ENCODE measurements around the gene RBP3. TPM values are rescaled to one million over a fixed set of nuclear protein-coding genes. Genes with fewer than 3 reads are reported as not detected.

RBP3 gene
- total RNA-seq, 1 donor from 2014 or later: not detected

DNA sequence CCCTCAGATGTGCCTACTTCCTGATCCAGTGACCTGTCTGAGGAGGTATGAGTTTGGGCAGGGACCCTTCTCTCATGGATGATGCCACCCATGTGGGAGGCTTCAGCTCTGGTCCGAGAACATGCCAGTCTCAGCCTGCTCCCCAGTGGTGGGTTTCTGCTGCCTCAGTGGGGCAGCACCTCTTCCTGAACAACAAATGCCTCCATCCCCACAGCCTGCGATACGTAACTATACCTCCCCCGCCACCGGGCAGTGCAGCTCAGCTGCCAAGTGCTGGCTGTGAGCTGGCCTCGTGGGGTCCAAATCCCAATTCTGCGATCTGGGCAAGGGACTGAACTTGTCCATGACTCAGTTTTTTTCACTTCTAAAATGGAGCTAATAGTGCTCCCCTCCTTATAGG lies 45.1 kb upstream of the RBP3 start:
- no peaks in the 10 kb centered on the region for H3K36me3 Mint-ChIP-seq (ENCODE audit: unreplicated experiment)
- peaks cover 10% of the 10 kb centered on the region for H3K27me3 Mint-ChIP-seq (ENCODE audit: unreplicated experiment)
- no peak overlapping the region for H3K4me3 Mint-ChIP-seq (ENCODE audit: unreplicated experiment)
- H3K9me3 Mint-ChIP-seq (ENCODE audit: unreplicated experiment): no peaks in the 10 kb centered on the region
- TF ChIP-seq, protein P1, sequence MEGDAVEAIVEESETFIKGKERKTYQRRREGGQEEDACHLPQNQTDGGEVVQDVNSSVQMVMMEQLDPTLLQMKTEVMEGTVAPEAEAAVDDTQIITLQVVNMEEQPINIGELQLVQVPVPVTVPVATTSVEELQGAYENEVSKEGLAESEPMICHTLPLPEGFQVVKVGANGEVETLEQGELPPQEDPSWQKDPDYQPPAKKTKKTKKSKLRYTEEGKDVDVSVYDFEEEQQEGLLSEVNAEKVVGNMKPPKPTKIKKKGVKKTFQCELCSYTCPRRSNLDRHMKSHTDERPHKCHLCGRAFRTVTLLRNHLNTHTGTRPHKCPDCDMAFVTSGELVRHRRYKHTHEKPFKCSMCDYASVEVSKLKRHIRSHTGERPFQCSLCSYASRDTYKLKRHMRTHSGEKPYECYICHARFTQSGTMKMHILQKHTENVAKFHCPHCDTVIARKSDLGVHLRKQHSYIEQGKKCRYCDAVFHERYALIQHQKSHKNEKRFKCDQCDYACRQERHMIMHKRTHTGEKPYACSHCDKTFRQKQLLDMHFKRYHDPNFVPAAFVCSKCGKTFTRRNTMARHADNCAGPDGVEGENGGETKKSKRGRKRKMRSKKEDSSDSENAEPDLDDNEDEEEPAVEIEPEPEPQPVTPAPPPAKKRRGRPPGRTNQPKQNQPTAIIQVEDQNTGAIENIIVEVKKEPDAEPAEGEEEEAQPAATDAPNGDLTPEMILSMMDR (IDR thresholded peaks at IDR 0.05; ENCODE audit: partially characterized antibody, unreplicated experiment): no peak
- no peaks in the 10 kb centered on the region for H3K4me1 Mint-ChIP-seq (ENCODE audit: low read depth, unreplicated experiment)
- H3K27ac Mint-ChIP-seq (ENCODE audit: unreplicated experiment): no peak overlapping the region
- no peak for DNase-seq

DNA sequence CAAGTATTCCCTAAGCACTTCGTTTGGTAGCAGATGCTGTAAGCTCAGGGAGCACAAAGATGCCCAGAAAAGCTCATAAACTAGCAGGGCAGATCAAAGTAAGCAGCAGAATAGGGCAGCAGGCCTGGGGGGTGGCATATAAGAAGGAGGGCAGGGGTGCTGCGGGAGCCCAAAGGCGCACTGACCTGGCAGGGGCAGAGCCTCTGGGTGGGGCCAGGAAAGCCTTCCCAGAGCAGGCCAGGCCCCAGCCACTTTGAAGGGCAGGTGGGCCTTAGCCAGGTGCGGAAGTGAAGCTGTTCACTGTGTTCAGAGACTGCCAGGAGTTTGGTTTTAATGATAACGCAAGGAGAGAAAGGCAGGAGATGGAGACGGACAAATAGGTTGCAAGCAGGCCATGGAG lies 44.3 kb upstream of the RBP3 start:
- peaks cover 10% of the 10 kb centered on the region for H3K27me3 Mint-ChIP-seq (ENCODE audit: unreplicated experiment)
- H3K27ac Mint-ChIP-seq (ENCODE audit: unreplicated experiment): no peak overlapping the region
- TF ChIP-seq, protein P1 (IDR thresholded peaks at IDR 0.05; ENCODE audit: partially characterized antibody, unreplicated experiment): no peak
- DNase-seq: no peak
- H3K9me3 Mint-ChIP-seq (ENCODE audit: unreplicated experiment): no peaks in the 10 kb centered on the region
- no peak overlapping the region for H3K4me3 Mint-ChIP-seq (ENCODE audit: unreplicated experiment)
- H3K36me3 Mint-ChIP-seq (ENCODE audit: unreplicated experiment): no peaks in the 10 kb centered on the region
- H3K4me1 Mint-ChIP-seq (ENCODE audit: low read depth, unreplicated experiment): no peaks in the 10 kb centered on the region

DNA sequence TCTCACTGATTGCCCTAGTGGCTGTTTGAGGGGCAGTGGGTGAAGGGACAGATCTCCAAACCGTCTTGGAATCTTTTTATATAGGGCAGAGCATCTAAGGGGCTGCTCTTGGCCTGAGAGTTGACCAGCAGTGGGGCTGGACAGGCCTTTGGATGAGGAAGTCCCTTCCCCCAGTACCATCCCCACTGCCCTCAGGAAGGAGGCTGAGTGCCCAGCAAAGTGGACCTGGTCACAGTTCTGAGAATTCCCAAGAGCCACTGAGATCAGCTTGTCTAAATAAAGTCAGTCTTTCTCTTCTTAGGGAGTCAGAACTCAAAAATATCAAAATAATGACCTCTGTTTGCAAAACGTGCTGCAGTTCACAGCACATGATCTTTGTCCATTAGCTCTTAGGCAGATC lies 42.6 kb upstream of the RBP3 start:
- H3K9me3 Mint-ChIP-seq (ENCODE audit: unreplicated experiment): no peaks in the 10 kb centered on the region
- H3K36me3 Mint-ChIP-seq (ENCODE audit: unreplicated experiment): no peaks in the 10 kb centered on the region
- no peaks in the 10 kb centered on the region for H3K4me1 Mint-ChIP-seq (ENCODE audit: low read depth, unreplicated experiment)
- DNase-seq: no peak
- peaks cover 10% of the 10 kb centered on the region for H3K27me3 Mint-ChIP-seq (ENCODE audit: unreplicated experiment)
- H3K4me3 Mint-ChIP-seq (ENCODE audit: unreplicated experiment): no peak overlapping the region
- H3K27ac Mint-ChIP-seq (ENCODE audit: unreplicated experiment): no peak overlapping the region
- TF ChIP-seq, protein P1 (IDR thresholded peaks at IDR 0.05; ENCODE audit: partially characterized antibody, unreplicated experiment): no peak

DNA sequence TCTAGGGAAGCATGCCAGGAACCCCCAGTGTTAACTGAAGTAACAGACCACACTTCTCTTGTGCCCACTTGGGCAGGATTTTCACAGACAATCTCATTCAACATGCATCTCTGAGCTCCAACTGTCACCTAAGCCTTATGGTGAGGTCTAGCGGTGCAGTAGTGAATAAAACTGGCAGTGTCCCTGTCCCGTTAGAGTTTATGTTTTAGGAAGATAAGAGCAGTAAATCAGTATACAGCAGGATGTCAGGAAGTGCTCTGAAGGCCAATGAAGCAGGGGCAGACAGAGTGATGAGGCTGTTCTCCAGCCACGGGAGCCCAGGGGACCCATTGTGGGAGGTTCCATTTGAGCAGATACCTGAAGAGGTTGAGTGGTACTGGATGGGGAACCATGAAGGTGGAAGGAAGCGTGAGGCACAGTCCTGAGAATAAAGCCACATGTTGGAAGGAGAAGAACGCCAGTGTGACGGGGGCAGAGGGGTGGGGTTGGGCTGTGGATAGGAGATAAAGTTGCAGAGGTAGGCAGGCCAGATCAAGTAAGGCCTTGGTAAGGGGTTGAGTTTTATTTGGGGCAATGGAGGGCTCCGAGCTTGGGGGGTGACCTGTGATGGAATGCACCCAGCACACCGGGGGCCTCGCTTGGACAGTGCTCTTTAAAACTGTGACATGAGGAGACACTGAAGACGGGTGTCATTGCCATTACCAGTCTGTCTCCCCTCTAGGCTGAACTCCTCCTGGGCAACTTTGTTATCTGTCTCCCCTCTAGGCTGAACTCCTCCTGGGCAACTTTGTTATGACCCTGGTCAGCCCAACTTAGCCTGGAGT lies 41.6 kb upstream of the RBP3 start:
- Mint-ChIP-seq H3K36me3 (ENCODE audit: unreplicated experiment) (no peaks in the 10 kb centered on the region), H3K27ac (ENCODE audit: unreplicated experiment) (no peak overlapping the region), H3K9me3 (ENCODE audit: unreplicated experiment) (no peaks in the 10 kb centered on the region), H3K4me1 (ENCODE audit: low read depth, unreplicated experiment) (no peaks in the 10 kb centered on the region), H3K4me3 (ENCODE audit: unreplicated experiment) (no peak overlapping the region), H3K27me3 (ENCODE audit: unreplicated experiment) (peaks cover 5% of the 10 kb centered on the region)
- TF ChIP-seq, protein P1 (IDR thresholded peaks at IDR 0.05; ENCODE audit: partially characterized antibody, unreplicated experiment): no peak
- no peak for DNase-seq

DNA sequence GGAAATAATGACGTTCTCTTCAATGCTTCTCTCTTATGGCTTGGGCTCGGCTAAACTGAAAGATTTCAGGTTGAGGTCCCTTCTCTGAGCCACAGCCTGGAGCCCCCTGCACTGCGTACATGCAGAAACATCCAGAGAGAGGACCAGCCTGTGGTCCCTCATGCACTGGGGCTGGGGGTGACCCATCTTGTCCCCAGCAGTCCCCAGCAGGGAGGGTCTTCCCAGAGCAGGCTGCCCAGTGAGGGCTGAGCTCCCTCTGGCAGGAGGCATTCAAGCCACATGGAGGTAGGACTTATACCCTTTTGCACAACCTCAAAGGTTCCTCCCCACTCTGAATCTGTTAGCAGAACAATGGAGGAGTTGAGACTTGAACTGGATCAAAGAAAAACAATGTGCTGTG lies 40.8 kb upstream of the RBP3 start:
- Mint-ChIP-seq H3K27me3 (ENCODE audit: unreplicated experiment) (peaks cover 5% of the 10 kb centered on the region), H3K4me3 (ENCODE audit: unreplicated experiment) (no peak overlapping the region), H3K27ac (ENCODE audit: unreplicated experiment) (no peak overlapping the region), H3K4me1 (ENCODE audit: low read depth, unreplicated experiment) (no peaks in the 10 kb centered on the region), H3K9me3 (ENCODE audit: unreplicated experiment) (no peaks in the 10 kb centered on the region), H3K36me3 (ENCODE audit: unreplicated experiment) (no peaks in the 10 kb centered on the region)
- no peak for DNase-seq
- TF ChIP-seq, protein P1 (IDR thresholded peaks at IDR 0.05; ENCODE audit: partially characterized antibody, unreplicated experiment): no peak

All from glutamatergic neuron (in vitro differentiated cells).